Measurements from ENCODE around the gene CPNE4.

CPNE4 gene

GRCh38 chr3:131819381-131820055 is 215.3 kb downstream of the CPNE4 start:
- TF ChIP-seq SIN3A (IDR thresholded peaks at IDR 0.05; ENCODE audit: borderline replicate concordance, insufficient read depth, low read length) (no peak), REST (IDR thresholded peaks at IDR 0.05; ENCODE audit: insufficient read depth in 1 of 2, low read depth in 2 of 2, low read length in 2 of 2) (no peak), FOXP2 (optimal IDR thresholded peaks at IDR 0.05; ENCODE audit: borderline replicate concordance, extremely low read depth, extremely low read length, insufficient read depth) (no peak), POLR2AphosphoS5 (IDR thresholded peaks at IDR 0.05; ENCODE audit: low read depth, low read length) (no peak), TAF1 (IDR thresholded peaks at IDR 0.05; ENCODE audit: borderline replicate concordance, insufficient read depth, low read length) (no peak)

- TF ChIP-seq REST (IDR thresholded peaks at IDR 0.05; ENCODE audit: insufficient read depth in 1 of 2, low read depth in 2 of 2, low read length in 2 of 2): no peak
Observed at GRCh38 chr3:131812433-131812832, 222.4 kb downstream of the CPNE4 start.

- TF ChIP-seq TAF1 (IDR thresholded peaks at IDR 0.05; ENCODE audit: borderline replicate concordance, insufficient read depth, low read length) (no peak), FOXP2 (optimal IDR thresholded peaks at IDR 0.05; ENCODE audit: borderline replicate concordance, extremely low read depth, extremely low read length, insufficient read depth) (no peak), SIN3A (IDR thresholded peaks at IDR 0.05; ENCODE audit: borderline replicate concordance, insufficient read depth, low read length) (no peak)
Observed at GRCh38 chr3:131811481-131811880, 223.3 kb downstream of the CPNE4 start.

- TF ChIP-seq TAF1 (IDR thresholded peaks at IDR 0.05; ENCODE audit: borderline replicate concordance, insufficient read depth, low read length) (no peak), SIN3A (IDR thresholded peaks at IDR 0.05; ENCODE audit: borderline replicate concordance, insufficient read depth, low read length) (no peak), POLR2AphosphoS5 (IDR thresholded peaks at IDR 0.05; ENCODE audit: low read depth, low read length) (no peak), FOXP2 (optimal IDR thresholded peaks at IDR 0.05; ENCODE audit: borderline replicate concordance, extremely low read depth, extremely low read length, insufficient read depth) (no peak), REST (IDR thresholded peaks at IDR 0.05; ENCODE audit: insufficient read depth in 1 of 2, low read depth in 2 of 2, low read length in 2 of 2) (no peak)
Observed at GRCh38 chr3:131807822-131808221, 227.0 kb downstream of the CPNE4 start.

- TF ChIP-seq REST (IDR thresholded peaks at IDR 0.05; ENCODE audit: insufficient read depth in 1 of 2, low read depth in 2 of 2, low read length in 2 of 2) (no peak), FOXP2 (optimal IDR thresholded peaks at IDR 0.05; ENCODE audit: borderline replicate concordance, extremely low read depth, extremely low read length, insufficient read depth) (no peak), SIN3A (IDR thresholded peaks at IDR 0.05; ENCODE audit: borderline replicate concordance, insufficient read depth, low read length) (no peak), TAF1 (IDR thresholded peaks at IDR 0.05; ENCODE audit: borderline replicate concordance, insufficient read depth, low read length) (no peak), POLR2AphosphoS5 (IDR thresholded peaks at IDR 0.05; ENCODE audit: low read depth, low read length) (no peak)
Observed at GRCh38 chr3:131806736-131807135, 228.1 kb downstream of the CPNE4 start.
